Suprapubic skin (tissue), 4 donors: ENCODE results near the gene CTNND2. TPM values are rescaled to one million over a fixed set of nuclear protein-coding genes. Genes with fewer than 3 reads are reported as not detected.

Experiments used
- DNase-seq, 2 donors: peaks; one replicate each; pipeline ENCODE4 v3.0.0-alpha.2; 2019; ENCODE audit warnings: low spot score in 2 of 2
- H3K27ac ChIP-seq: fragments of 200-600 bp; sonication (generic); one replicate; pipeline ENCODE4 v1.5.1; 2019
- H3K27me3 ChIP-seq: fragments of 200-600 bp; sonication (generic); one replicate; pipeline ENCODE4 v1.5.1; 2019
- H3K36me3 ChIP-seq: fragments of 200-600 bp; sonication (generic); one replicate; pipeline ENCODE4 v1.5.1; 2019
- H3K4me1 ChIP-seq: fragments of 200-600 bp; sonication (generic); one replicate; pipeline ENCODE4 v1.5.1; 2019
- H3K4me3 ChIP-seq: fragments of 200-600 bp; sonication (generic); one replicate; pipeline ENCODE4 v1.5.1; 2019; ENCODE audit warnings: mild to moderate bottlenecking
- H3K9me3 ChIP-seq: fragments of 200-600 bp; sonication (generic); one replicate; pipeline ENCODE4 v1.5.1; 2019
- EP300 ChIP-seq: sonication (generic); formaldehyde crosslinking; IDR thresholded peaks from one replicate; pipeline ENCODE4 v1.6.1; 2017; ENCODE audit warnings: antibody characterized with exemption
- POLR2A ChIP-seq, 2 donors: fragments of 450-650 bp; IDR thresholded peaks; one replicate each; pipeline ENCODE4 v1.6.1; 2017; ENCODE audit warnings: antibody characterized with exemption in 2 of 2, mild to moderate bottlenecking in 2 of 2, moderate library complexity in 2 of 2
- POLR2AphosphoS5 ChIP-seq, 3 donors: sonication (generic); formaldehyde crosslinking; IDR thresholded peaks; one replicate each; pipeline ENCODE4 v1.6.1; 2017; ENCODE audit warnings: antibody characterized with exemption in 3 of 3
- WGBS: methylation state at CpG from one replicate; pipeline ENCODE4 v1.1.5; 2018; 5-methylcytosine and 5-hydroxymethylcytosine counted together
- total RNA-seq, 4 donors: library from RNA; depleted of rRNA; stranded (reverse); fragments of >200 nt; gene quantifications; one replicate each; pipeline ENCODE4 v1.1.0, GENCODE V29; 2016
- TF ChIP-seq, protein P1 (sequence below), 2 donors: fragments of 200-600 bp in 1 of 2; fragments of 450-650 bp in 1 of 2; sonication (generic) in 1 of 2; IDR thresholded peaks; one replicate each; pipeline ENCODE4 v1.5.1; 2016 to 2019; ENCODE audit warnings: antibody characterized with exemption in 2 of 2, mild to moderate bottlenecking in 1 of 2, moderate library complexity in 1 of 2

The CTNND2 gene
- total RNA-seq, 4 donors from 2014 or later: 0.40 to 3.8 (median 2.2) TPM

DNA sequence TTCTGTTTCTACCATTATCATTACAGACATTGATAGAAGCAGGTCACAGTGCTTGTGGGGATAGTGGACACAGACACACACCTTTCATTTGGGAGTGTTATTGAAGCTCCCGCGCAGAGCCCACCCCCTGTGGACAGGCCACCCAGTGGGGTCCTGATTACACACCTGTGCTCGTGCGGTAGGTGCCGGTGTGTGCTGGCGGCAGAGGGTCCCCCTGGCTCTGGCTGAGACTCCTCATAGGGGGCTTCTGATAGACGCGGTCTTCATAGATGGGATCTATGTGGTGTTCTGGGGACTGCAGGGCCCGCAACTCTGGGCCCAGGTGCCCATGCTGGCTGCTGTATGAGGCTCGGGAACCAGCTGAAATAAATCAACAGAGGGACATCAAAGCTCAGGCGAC, 539.7 kb downstream of the CTNND2 start:
- Histone ChIP-seq H3K9me3 (no peaks in the 10 kb centered on the region), H3K27me3 (peaks cover under 1% of the 10 kb centered on the region), H3K4me1 (no peaks in the 10 kb centered on the region), H3K27ac (no peak overlapping the region), H3K36me3 (no peaks in the 10 kb centered on the region), H3K4me3 (no peak overlapping the region)
- DNase-seq: no peak
- TF ChIP-seq EP300 (no peak), POLR2AphosphoS5 (IDR thresholded peaks at IDR 0.05) (no peak), POLR2A (IDR thresholded peaks at IDR 0.05) (no peak)
- TF ChIP-seq, protein P1, sequence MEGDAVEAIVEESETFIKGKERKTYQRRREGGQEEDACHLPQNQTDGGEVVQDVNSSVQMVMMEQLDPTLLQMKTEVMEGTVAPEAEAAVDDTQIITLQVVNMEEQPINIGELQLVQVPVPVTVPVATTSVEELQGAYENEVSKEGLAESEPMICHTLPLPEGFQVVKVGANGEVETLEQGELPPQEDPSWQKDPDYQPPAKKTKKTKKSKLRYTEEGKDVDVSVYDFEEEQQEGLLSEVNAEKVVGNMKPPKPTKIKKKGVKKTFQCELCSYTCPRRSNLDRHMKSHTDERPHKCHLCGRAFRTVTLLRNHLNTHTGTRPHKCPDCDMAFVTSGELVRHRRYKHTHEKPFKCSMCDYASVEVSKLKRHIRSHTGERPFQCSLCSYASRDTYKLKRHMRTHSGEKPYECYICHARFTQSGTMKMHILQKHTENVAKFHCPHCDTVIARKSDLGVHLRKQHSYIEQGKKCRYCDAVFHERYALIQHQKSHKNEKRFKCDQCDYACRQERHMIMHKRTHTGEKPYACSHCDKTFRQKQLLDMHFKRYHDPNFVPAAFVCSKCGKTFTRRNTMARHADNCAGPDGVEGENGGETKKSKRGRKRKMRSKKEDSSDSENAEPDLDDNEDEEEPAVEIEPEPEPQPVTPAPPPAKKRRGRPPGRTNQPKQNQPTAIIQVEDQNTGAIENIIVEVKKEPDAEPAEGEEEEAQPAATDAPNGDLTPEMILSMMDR (IDR thresholded peaks at IDR 0.05): no peak
- 87% methylated on average over 11 of the region's 11 CpGs for WGBS

DNA sequence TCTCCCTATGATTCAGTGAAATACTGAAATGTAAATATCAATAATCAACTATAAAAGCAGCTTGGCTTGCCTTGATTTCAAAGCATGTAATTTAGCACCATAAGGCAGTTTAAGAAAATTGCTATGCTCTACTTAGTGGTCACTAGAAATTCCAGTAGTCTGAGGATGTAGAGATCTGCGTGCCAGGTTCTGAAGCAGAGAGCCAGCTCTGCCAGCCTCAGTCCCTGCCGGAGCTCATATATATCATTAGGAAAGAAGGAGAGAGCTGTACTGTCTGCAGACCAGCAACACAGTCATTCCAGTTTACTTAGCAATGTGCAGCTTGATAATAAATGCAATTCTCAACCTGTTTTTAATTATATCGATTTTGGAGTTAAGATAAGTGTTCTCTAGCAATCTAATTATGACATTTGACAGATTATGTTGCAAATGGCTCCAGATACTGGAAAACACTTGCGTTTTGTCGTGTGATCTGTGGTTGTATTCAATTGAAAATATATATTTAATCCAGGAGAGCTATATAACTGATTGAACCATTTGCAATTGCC, 540.5 kb downstream of the CTNND2 start:
- H3K27me3 ChIP-seq: no peaks in the 10 kb centered on the region
- H3K4me1 ChIP-seq: no peaks in the 10 kb centered on the region
- H3K4me3 ChIP-seq: no peak overlapping the region
- TF ChIP-seq POLR2AphosphoS5 (IDR thresholded peaks at IDR 0.05) (no peak), EP300 (no peak), POLR2A (IDR thresholded peaks at IDR 0.05) (no peak)
- TF ChIP-seq, protein P1 (IDR thresholded peaks at IDR 0.05): no peak
- DNase-seq: no peak
- no peaks in the 10 kb centered on the region for H3K36me3 ChIP-seq
- no peaks in the 10 kb centered on the region for H3K9me3 ChIP-seq
- no peak overlapping the region for H3K27ac ChIP-seq
- 67% methylated on average over 5 of the region's 5 CpGs for WGBS

DNA sequence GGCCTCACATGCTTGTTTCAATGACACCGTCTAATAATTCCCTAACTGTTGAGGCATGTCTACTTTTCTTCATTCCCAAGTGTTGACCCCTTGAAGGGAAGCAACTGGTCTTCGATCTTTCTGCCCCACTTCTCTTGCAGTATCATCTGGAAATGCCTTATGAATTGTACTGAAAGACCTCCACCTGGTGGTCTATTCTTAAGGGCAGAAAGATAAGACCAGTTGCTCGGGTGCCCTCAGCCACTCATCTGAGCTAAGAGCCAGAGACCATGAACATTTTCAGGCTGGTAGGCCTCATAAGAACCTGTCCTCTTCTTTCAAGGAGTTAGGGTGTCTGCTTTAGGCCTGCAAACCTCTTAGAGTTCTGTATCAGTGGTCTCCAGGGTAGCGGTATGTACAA, 542.5 kb downstream of the CTNND2 start:
- TF ChIP-seq, protein P1 (IDR thresholded peaks at IDR 0.05): no peak
- TF ChIP-seq EP300: no peak
- no peak for TF ChIP-seq POLR2AphosphoS5 (IDR thresholded peaks at IDR 0.05)
- TF ChIP-seq POLR2A (IDR thresholded peaks at IDR 0.05): no peak
- H3K9me3 ChIP-seq: no peaks in the 10 kb centered on the region
- no peaks in the 10 kb centered on the region for H3K36me3 ChIP-seq
- H3K27me3 ChIP-seq: no peaks in the 10 kb centered on the region
- 78% methylated on average over 4 of the region's 4 CpGs for whole genome bisulfite sequencing
- no peak overlapping the region for H3K4me3 ChIP-seq
- no peak for DNase-seq
- no peak overlapping the region for H3K27ac ChIP-seq
- no peaks in the 10 kb centered on the region for H3K4me1 ChIP-seq

DNA sequence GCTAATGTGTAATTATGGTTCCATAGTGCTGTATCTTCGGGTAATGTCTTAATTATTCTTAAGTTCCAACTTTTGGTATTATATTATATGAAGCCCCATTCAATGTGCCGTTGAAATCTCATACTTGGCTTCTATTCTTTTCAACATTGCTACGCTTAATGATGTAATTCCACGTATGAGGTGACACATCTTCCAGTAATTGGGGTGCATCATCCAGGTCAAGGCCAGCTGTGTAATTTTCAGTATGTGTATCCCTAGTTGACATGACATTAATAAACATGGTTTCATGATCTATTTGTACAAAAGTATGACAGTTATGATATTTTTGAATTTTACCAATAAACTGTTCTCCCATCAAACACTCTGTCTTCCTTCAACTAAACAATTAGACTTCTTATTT, 546.3 kb downstream of the CTNND2 start:
- WGBS: 74% methylated on average over 4 of the region's 4 CpGs
- no peak for DNase-seq
- H3K36me3 ChIP-seq: no peaks in the 10 kb centered on the region
- H3K27me3 ChIP-seq: no peaks in the 10 kb centered on the region
- H3K9me3 ChIP-seq: no peaks in the 10 kb centered on the region
- H3K4me3 ChIP-seq: no peak overlapping the region
- TF ChIP-seq EP300: no peak
- TF ChIP-seq, protein P1 (IDR thresholded peaks at IDR 0.05): no peak
- TF ChIP-seq POLR2AphosphoS5 (IDR thresholded peaks at IDR 0.05): no peak
- TF ChIP-seq POLR2A (IDR thresholded peaks at IDR 0.05): no peak
- no peak overlapping the region for H3K27ac ChIP-seq
- H3K4me1 ChIP-seq: no peaks in the 10 kb centered on the region

DNA sequence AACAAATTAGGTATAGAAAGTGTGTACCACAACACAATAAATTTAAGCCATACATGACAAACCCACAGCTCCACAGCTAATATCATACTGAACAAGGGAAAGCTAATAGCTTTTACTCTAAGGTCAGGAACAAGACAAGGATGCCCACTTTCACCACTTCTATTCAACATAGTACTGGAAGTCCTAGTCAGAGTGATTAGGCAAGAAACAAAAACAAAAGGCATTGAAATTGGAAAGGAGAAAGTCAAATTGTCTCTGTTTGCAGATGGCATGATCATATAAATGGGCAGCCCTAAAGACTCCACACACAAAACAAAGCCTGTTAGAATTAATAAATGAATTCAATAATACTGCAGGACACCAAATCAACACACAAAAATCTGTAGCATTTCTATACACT, 548.8 kb downstream of the CTNND2 start:
- H3K4me3 ChIP-seq: no peak overlapping the region
- no peak for DNase-seq
- H3K4me1 ChIP-seq: no peaks in the 10 kb centered on the region
- H3K36me3 ChIP-seq: no peaks in the 10 kb centered on the region
- no peak for TF ChIP-seq POLR2AphosphoS5 (IDR thresholded peaks at IDR 0.05)
- no peak for TF ChIP-seq POLR2A (IDR thresholded peaks at IDR 0.05)
- TF ChIP-seq EP300: no peak
- TF ChIP-seq, protein P1 (IDR thresholded peaks at IDR 0.05): no peak
- no peak overlapping the region for H3K27ac ChIP-seq
- H3K27me3 ChIP-seq: no peaks in the 10 kb centered on the region
- H3K9me3 ChIP-seq: no peaks in the 10 kb centered on the region
